Activated effector memory CD4-positive, alpha-beta T cell treated with Interleukin-2 at 50 U/mL for 16 hours (primary cell): Measurements from ENCODE around the gene USB1.

Experiments used
- DNase-seq: peaks from one replicate; pipeline ENCODE4 v3.0.0-alpha.2; 2020

The USB1 gene

GRCh38 chr16:58000706-58001676 lies at the start of gene USB1:
Gene USB1, plus strand, starts transcription at chr16:58001407. Its CDS starts 77 bp downstream, at chr16:58001484.
- peak; percentile 80 for DNase-seq

- DNase-seq: no peak
Observed at GRCh38 chr16:57952909-57953308, 48.3 kb upstream of the USB1 start.

- DNase-seq: no peak
Observed at GRCh38 chr16:57953857-57954256, 47.4 kb upstream of the USB1 start.

GRCh38 chr16:57955572-57956188 lies 45.5 kb upstream of the USB1 start:
- no peak for DNase-seq

GRCh38 chr16:57956270-57956808 lies 44.9 kb upstream of the USB1 start:
- DNase-seq: no peak

GRCh38 chr16:57956924-57957672 lies 44.1 kb upstream of the USB1 start:
- DNase-seq: no peak

GRCh38 chr16:57957673-57958392 lies 43.4 kb upstream of the USB1 start:
- no peak for DNase-seq

- DNase-seq: no peak
Observed at GRCh38 chr16:57958544-57958943, 42.7 kb upstream of the USB1 start.

- no peak for DNase-seq
Observed at GRCh38 chr16:57959121-57959520, 42.1 kb upstream of the USB1 start.

- no peak for DNase-seq
Observed at GRCh38 chr16:57959804-57960203, 41.4 kb upstream of the USB1 start.

- DNase-seq: no peak
Observed at GRCh38 chr16:57960310-57960709, 40.9 kb upstream of the USB1 start.

- no peak for DNase-seq
Observed at GRCh38 chr16:57960826-57961472, 40.3 kb upstream of the USB1 start.

GRCh38 chr16:57961538-57961937 lies 39.7 kb upstream of the USB1 start:
- DNase-seq: no peak

- no peak for DNase-seq
Observed at GRCh38 chr16:57962046-57962445, 39.2 kb upstream of the USB1 start.

- DNase-seq: no peak
Observed at GRCh38 chr16:57962756-57963155, 38.5 kb upstream of the USB1 start.

GRCh38 chr16:57964157-57964700 lies 37.0 kb upstream of the USB1 start:
- DNase-seq: no peak

- no peak for DNase-seq
Observed at GRCh38 chr16:57966204-57966771, 34.9 kb upstream of the USB1 start.

- no peak for DNase-seq
Observed at GRCh38 chr16:57966986-57967385, 34.2 kb upstream of the USB1 start.

- no peak for DNase-seq
Observed at GRCh38 chr16:57967916-57968315, 33.3 kb upstream of the USB1 start.

GRCh38 chr16:57969451-57970123 lies 31.6 kb upstream of the USB1 start:
- DNase-seq: no peak

GRCh38 chr16:57970319-57970718 lies 30.9 kb upstream of the USB1 start:
- no peak for DNase-seq
